GM19467 (cell line): ENCODE measurements around the gene ALDH1B1.
"Not testable (repeated sequence)": the region's sequence is repeated elsewhere in the genome, so short reads cannot be mapped to it uniquely, and the experiment has no call there.

Source experiments
- ATAC-seq: cut with Tn5 transposase; IDR thresholded peaks from one replicate; pipeline ENCODE4 v1.9.1; 2021; ENCODE audit warnings: mild to moderate bottlenecking, moderate library complexity; ENCODE audit not compliant: unreplicated experiment

The ALDH1B1 gene

DNA sequence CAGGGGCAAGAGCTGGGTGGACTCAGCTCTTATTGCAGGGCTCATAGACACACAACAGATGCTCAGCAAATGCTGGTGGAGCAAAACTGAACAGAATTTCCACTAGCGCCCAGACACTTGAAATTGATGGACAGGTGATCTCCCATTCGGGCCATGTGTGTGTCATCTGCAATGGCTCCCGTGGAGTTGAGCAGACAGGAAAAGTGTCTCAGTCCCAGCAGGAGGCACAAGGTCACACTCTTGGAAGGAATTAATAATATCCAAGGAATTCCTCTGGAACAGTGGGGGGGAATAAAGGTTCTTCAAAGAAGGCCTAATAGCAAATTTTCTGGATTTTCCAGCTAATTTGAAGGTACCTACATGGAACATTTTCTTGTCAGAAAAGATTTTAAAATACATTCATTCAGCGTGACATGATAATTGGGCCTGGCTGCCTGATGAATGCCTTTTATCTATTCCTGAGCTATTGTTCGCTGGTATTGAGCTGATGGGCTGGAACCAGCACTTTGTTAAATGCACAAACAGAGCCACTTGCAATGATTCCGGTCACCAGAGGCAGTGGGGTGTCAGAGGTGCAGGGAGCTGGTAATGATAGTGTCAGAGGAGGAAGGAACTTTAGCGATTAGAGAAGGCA, 31.5 kb upstream of the ALDH1B1 start:
- ATAC-seq = no peak

- ATAC-seq = no peak
These were observed 31.0 kb upstream of the ALDH1B1 start for GRCh38 chr9:38361473-38361850.

- ATAC-seq = peak; percentile 54
These were observed 29.5 kb upstream of the ALDH1B1 start for GRCh38 chr9:38362852-38363588.

DNA sequence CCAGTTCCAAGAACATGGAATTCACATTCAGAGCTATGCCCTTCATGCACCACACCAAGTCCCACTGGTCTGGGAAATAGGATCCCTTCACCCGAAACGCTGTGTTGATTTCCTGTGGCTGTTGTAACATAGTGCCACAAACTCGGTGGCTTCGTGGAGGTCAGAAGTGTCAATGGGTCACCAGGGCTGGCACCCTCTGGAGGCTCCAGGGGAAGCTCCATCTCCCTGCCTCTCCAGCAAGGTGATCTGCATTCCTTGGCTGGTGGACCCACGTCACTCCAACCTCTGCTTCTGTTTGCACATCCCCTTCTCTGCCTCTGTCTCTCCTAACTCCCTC, 28.9 kb upstream of the ALDH1B1 start:
- no peak for ATAC-seq

DNA sequence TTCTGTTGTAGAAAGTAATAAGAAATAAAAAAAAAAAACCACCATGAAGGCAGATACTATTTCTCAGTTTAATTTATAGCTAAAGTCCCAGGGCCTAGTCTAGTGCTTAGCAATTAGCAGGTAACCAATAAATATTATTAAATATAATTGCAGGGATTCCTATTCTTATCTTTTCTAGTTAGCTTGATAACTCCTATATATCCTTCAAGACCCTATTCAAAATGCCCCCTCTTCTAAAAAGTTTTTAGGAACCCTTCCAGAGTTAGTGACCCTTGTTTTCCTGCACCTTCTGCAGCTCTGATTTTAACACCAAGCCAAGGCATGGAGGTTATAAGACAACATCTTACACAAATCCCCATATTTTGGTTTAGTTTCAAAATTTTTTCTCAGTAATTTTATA, 24.6 kb upstream of the ALDH1B1 start:
- ATAC-seq = no peak

GRCh38 chr9:38368731-38369130, 23.8 kb upstream of the ALDH1B1 start:
- ATAC-seq = no peak

DNA sequence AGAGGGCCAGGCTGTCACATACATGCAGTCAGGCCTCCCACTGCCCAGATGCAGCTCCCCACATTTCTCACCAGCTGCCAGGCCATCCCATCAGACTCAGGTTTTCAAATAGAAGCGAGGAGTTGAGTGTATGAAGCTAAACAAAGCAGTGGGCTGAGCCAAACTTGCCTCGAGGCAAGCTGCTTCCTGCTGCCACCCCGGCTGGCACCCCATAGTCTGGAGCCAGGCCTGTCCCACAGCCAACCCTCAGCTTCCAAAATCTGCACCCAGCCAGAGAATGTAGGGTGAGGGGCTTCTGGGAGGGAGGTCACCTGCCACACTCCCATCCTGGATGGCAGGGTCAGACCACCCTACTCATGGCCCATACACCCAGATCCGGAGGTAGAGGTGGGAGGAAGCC, 22.3 kb upstream of the ALDH1B1 start:
- no peak for ATAC-seq

- peak; percentile 67 for ATAC-seq
These were observed 21.0 kb upstream of the ALDH1B1 start for GRCh38 chr9:38371495-38371894.

DNA sequence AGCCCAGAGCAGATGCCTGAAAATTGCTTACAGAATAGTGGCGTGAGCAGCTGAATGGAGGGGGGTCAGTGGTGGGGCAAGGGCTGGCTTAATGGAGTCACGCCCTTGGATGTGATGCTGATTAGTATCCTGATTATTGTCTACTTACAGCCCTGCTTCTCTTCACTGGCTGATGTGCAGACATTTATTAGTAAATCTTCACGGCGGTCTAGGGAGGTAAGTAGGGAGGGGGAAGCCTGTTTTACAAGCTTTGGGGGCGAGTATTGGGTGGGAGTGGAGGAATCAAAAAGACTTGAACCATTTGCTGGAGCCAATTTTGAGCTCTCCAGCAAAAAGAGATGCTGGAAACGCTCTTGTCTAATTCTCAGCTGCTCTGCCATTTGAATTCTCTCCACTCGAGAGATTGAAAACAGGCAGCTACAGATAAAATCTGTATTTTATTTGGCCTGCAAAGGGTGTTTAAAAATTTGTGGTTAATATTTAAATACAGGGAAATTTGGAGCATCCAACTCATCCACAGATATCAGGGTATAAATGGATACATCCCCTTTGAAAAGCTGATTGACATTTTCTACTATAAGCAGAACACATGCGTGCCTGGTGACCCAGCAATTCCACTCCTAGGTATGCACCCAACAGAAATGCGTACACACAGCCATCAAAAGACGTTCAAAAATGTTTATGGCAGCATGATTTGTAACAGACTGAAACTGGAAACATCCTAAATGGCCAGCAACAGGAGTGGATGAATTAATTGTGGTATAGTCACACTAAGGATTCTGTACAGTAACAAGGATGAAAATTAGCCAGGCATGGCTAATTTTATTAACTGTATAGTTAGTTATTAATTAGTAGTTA, 19.5 kb upstream of the ALDH1B1 start:
- ATAC-seq = no peak

DNA sequence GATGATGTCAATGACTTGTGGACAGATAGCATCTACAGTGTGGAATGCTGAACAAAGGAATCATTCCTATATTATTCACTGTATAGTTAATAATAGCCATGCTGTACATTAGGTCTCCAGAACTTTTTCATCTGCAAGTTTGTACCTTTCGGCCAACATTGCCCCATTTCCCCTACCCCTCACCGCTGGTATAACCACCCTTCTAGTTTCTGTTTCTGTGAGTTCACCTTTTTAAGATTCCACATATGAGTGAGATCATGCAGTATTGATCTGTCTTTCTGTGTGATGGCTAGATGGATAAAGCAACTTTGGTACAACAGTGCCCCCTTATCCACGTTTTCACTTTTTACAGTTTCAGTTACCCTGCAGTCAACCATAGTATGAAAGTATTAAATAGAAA, 18.8 kb upstream of the ALDH1B1 start:
- ATAC-seq = no peak

DNA sequence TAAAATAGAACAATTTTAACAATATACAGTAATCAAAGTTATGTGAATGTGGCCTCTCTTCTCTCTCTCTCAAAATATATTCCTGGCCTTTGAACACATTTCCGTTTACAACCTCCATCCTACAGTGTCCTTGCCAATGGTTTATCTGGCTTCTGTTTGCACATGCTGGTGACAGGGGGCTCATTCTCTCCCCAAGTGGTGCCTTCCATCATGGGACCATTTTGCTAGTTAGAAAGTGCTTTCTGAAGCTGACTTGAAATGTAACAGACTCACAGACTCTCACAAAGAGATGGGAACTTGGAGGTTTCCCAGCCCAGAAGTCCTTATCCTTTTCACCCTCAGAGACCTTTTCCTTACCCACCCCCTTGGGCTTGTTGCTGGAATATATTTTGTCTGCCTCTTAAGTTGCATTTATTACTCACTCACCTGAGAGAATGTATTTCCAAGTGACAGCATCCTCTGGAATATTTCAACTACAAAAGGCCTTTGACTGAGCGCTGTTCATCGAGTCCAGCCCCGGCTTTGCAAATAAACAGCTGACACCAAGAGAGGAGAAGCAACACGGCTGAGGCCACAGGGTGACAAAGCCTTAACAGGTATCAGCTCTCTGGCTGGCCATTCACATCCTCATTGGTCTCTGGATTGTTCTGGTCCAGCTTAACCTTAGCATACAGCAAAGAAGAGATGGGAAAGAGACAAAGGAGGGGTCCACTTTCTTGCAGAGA, 17.5 kb upstream of the ALDH1B1 start:
- no peak for ATAC-seq

GRCh38 chr9:38375572-38375963, 16.9 kb upstream of the ALDH1B1 start:
- no peak for ATAC-seq

DNA sequence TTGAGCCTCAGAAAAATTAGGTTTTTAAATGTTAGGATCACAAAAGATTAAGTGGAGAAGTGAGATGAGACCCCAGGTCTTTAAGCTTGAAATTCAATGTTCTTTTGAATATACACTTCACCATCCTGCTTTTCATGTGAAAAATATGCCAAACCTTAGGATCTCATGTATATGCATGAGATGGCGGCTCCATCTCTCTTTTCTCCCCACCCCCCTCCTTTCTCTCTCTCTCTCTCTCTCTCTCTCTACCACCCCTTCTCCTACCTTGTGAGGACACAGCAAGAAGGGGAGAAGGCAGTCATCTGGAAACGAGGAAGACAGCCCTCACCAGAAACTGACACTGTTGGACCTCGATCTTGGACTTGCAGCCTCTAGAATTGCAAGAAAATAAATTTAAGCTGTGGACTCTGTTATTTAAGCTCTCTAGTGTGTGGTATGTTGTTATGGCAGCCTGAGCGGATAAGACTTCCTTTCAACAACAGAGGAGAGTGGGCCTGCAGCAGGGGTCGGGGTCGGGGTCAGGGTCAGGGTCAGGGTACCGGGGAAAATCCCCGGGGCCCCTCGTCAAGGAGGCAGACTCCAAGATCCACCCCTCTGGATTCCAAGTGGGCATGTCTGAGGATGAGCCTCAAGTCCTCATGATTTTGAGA, 16.4 kb upstream of the ALDH1B1 start:
- ATAC-seq = no peak

DNA sequence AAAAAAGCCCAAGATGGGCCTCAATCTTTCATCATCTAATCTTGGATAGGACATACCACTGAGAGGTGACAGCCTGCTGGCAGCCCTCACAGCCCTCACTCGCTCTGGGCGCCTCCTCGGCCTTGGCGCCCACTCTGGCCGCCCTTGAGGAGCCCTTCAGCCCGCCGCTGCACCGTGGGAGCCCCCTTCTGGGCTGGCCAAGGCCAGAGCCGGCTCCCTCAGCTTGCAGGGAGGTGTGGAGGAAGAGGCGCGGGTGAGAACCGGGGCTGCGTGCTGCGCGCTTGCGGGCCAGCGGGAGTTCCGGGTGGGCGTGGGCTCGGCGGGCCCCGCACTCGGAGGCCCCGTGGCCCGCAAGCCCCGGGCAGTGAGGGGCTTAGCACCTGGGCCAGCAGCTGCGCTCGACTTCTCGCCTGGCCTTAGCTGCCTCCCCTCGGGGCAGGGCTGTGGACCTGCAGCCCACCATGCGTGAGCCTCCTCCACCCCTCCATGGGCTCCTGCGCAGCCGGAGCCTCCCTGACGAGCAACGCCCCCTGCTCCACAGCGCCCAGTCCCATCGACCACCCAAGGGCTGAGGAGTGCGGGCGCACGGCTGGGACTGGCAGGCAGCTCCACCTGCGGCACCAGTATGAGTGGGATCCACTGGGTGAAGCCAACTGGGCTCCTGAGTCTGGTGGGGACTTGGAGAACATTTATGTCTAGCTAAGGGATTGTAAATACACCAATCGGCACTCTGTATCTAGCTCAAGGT, 15.0 kb upstream of the ALDH1B1 start:
- not testable (repeated sequence) for ATAC-seq

GRCh38 chr9:38380230-38380871, 12.2 kb upstream of the ALDH1B1 start:
- no peak for ATAC-seq

DNA sequence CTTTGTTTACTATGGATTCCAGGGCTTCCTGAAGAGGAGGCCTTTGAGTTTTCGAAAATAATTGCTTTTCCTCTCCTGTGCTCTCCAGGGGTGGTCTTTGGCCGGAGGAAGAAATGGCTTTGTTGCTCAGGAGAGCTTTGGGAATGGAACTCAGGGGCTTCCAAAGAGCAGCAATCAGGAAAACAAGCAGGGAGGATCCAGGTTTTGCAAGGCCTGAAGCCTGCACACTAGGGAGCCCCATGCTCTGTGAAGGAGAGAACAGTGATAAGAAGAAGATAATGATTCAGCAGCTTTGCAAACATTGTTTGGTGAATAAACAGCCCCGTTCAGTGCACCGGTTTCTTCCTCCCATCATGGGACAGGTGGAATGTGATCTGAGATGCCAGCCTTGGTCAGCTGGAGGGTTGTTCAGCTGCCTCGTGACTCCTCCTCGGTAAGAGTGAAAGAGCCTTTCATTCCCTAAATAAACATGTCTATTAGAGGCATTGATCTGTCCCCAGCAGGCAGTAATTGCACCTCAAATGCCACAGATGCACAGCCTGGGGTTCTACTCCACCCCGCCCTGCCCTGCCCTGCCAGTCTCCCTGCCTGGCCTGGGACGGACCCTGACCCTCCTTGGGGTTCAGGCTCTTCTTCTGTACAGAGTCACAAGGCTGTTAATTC, 11.5 kb upstream of the ALDH1B1 start:
- no peak for ATAC-seq

DNA sequence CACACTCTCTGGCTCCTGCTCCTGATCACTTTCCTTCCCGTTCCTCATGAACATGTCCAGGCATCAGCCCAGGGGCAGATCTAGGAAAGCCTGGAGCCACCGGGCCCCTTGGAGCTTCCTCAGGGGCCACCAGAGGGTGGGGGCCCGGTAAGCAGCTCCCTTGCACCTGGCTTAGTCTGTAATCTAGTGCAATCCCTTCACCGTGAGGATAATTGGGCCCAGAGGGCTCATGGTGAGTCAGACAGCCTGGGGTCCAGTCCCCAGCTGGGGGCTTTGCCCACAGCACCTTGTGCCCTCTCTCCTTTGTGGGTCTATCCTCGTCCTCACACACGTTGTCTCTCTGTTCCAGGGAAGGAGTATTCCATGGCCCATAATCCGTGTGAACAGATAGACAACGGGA, 10.4 kb upstream of the ALDH1B1 start:
- no peak for ATAC-seq

DNA sequence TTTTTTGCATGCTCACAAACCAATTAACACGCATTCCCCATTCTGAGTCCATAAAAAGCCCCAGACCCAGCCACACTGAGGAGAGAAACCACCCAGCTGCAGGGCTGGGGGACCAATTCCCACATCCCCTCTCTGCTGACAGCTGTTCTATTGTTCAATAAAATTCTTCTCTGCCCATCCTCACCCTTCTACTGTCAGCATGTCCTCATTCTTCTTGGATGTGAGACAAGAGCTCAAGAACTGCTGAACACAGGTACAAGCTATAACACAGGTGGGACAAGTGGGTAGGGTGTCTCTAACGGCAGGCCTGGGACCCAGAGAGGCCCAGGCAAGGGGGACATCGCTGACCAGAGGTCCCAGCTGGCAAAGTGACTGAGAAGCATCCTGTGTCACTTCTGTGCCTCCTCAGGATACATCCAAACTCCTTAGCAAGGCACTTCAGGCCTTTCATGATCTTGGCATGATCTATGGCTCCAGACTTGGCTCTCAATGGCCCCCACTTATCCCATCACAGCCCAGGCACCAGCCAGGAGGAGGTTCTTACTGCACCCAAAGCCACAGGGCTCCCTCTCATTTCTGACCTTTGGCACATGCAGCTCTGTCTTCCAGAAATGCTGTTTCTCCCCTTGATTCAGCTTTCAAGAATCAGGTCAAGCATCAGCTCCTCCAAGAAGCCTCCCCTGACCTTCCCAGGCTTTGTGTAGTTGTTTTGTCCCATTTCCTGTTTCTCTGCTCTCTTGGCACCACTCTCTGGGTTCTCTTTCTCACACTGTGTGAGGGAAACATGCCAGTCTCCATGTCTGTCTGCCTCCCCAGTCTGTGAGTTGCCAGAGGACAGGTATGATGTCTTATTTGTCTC, 7.3 kb upstream of the ALDH1B1 start:
- no peak for ATAC-seq
